Measurements from ENCODE around the gene NFILZ. TPM values are rescaled to one million over a fixed set of nuclear protein-coding genes. Genes with fewer than 3 reads are reported as not detected.
A peak's percentile ranks its signal among the peaks of the same experiment; 100 is the strongest.

NFILZ gene, protein sequence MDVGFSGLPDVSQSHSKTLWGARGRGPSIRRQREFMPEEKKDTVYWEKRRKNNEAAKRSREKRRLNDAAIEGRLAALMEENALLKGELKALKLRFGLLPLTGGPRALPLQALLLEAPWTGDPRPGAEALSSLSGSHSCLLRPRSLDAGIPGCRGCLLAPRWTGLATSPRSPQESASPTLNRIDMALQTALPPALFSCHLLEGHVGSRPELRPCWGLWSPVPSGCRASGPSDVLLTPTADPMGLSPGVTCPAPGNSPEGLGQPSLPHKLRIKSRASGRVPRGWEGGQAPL
- total RNA-seq (2021; ENCODE audit: unreplicated experiment) (not detected), Bru-seq, nascent RNA (percentile 8 among the genes with signal in this experiment), BruChase-seq, experiment 1, labeled RNA remaining after a 6-hour chase (not detected), BruChase-seq, experiment 2, labeled RNA remaining after a 2-hour chase (not detected)
- not detected in 2 replicates for polyA plus RNA-seq (2012)
- long read RNA-seq: 0 reads

DNA sequence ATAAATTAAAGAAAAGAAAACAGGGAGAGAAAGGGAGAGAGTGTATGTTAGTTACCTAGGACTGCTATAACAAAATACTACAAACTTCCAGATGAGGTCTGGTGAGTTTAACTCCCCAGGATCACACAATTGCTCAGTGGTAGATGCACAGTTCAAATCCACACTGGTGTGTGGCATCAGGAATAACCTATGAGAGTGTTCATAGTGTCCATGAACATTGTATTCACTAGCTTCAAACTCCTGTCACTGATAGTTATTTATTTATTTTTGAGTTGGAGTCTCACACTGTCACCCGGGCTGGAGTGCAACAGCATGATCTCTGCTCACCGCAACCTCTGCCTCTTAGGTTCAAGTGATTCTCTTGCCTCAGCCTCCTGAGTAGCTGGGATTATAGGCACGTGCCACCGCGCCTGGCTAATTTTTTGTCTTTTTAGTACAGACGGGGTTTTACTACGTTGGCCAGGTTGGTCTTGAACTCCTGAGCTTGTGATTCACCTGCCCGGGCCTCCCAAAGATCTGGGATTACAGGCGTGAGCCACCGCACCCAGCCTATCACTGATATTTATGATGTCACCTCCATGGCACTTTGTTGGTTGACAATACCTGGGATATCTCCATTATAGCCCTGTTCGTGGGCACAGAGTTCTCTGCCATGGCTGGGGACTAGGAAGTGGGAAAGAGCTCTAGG lies at the start of gene NFILZ:
NFILZ (plus strand) TSS at position 638 of the 688 bp plus-strand sequence. CDS start 46,133 bp downstream, outside the sequence.
- Histone ChIP-seq H3K36me3 (ENCODE audit: control insufficient read depth in 1 of 2, insufficient read depth in 2 of 2, low read length in 2 of 2) (no peaks in the 10 kb centered on the region), H3K4me2 (ENCODE audit: low read length) (no peak within 1 kb of the TSS), H3K27me3 (ENCODE audit: insufficient read depth, low read length) (no peaks in the 10 kb centered on the region), H3K9me3 (ENCODE audit: control insufficient read depth in 1 of 2, insufficient read depth in 1 of 2, low read depth in 1 of 2, low read length in 2 of 2) (no peaks in the 10 kb centered on the region), H3K4me3 (replicated peaks in 1 of 2; ENCODE audit: low read depth in 1 of 2, low read length in 2 of 2) (no peak within 1 kb of the TSS), H2AFZ (ENCODE audit: low read depth, low read length, poor library complexity, severe bottlenecking) (no peak within 1 kb of the TSS), H3K27ac (ENCODE audit: low read depth, low read length) (no peak within 1 kb of the TSS), H3K9me2 (ENCODE audit: insufficient read depth) (no peaks in the 10 kb centered on the region), H3K4me1 (ENCODE audit: control insufficient read depth in 1 of 2, insufficient read depth in 2 of 2, low read length in 2 of 2) (no peaks in the 10 kb centered on the region), H3K9ac (ENCODE audit: low read length) (no peak within 1 kb of the TSS), H3K79me2 (ENCODE audit: insufficient read depth, low read length) (no peaks in the 10 kb centered on the region), H4K20me1 (ENCODE audit: insufficient read depth) (no peaks in the 10 kb centered on the region)
- BruUV-seq (replicated peaks): no TSS peak
- ChIA-PET RAD21 (ENCODE audit: low non-redundant PET in 1 of 2, low total read pairs in 2 of 2, uncharacterized antibody in 2 of 2, unreplicated experiment in 2 of 2) (no interaction called here), CTCF (interaction anchor here (1.2 to 1.4 kb wide), 2 partner anchors 12 to 24 kb away, joined by 3 to 4 read pairs; no protein-coding TSS in a partner anchor), POLR2A (no interaction called here)
- DNase-seq (ENCODE audit: low read depth, low spot score) (no peak), ATAC-seq (no peak)
- intact Hi-C loops (cut with micrococcal nuclease): no loop called here
- TF ChIP-seq POLR2AphosphoS5 (IDR thresholded peaks at IDR 0.05; ENCODE audit: low read depth, low read length) (no peak), EGR1 (IDR thresholded peaks at IDR 0.05; ENCODE audit: low read depth) (no peak), SIN3A (IDR thresholded peaks at IDR 0.05; ENCODE audit: low read depth) (no peak), ZNF274 (IDR thresholded peaks at IDR 0.05; ENCODE audit: low read depth, low read length) (no peak), SP1 (IDR thresholded peaks at IDR 0.05; ENCODE audit: low read depth) (no peak), TCF7L2 (IDR thresholded peaks at IDR 0.05; ENCODE audit: borderline replicate concordance, extremely low read depth, insufficient read depth, insufficient read length) (no peak), RAD21 (IDR thresholded peaks at IDR 0.05; ENCODE audit: low read depth) (no peak), EZH2 (IDR thresholded peaks at IDR 0.05) (no peak), SRF (IDR thresholded peaks at IDR 0.05; ENCODE audit: low read depth) (no peak), CEBPB (IDR thresholded peaks at IDR 0.05; ENCODE audit: low read depth) (no peak), POLR2A (IDR thresholded peaks at IDR 0.05; ENCODE audit: borderline replicate concordance, extremely low read depth, insufficient read depth, insufficient read length) (no peak), YY1 (IDR thresholded peaks at IDR 0.05; ENCODE audit: extremely low read depth, insufficient replicate concordance, low read depth, low read length) (no peak), EZH2phosphoT487 (IDR thresholded peaks at IDR 0.05; ENCODE audit: borderline replicate concordance) (no peak)
- TF ChIP-seq, protein P1, sequence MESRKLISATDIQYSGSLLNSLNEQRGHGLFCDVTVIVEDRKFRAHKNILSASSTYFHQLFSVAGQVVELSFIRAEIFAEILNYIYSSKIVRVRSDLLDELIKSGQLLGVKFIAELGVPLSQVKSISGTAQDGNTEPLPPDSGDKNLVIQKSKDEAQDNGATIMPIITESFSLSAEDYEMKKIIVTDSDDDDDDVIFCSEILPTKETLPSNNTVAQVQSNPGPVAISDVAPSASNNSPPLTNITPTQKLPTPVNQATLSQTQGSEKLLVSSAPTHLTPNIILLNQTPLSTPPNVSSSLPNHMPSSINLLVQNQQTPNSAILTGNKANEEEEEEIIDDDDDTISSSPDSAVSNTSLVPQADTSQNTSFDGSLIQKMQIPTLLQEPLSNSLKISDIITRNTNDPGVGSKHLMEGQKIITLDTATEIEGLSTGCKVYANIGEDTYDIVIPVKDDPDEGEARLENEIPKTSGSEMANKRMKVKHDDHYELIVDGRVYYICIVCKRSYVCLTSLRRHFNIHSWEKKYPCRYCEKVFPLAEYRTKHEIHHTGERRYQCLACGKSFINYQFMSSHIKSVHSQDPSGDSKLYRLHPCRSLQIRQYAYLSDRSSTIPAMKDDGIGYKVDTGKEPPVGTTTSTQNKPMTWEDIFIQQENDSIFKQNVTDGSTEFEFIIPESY (IDR thresholded peaks at IDR 0.05; ENCODE audit: extremely low read depth, insufficient replicate concordance, low read length): no peak
- TF ChIP-seq, protein P2, sequence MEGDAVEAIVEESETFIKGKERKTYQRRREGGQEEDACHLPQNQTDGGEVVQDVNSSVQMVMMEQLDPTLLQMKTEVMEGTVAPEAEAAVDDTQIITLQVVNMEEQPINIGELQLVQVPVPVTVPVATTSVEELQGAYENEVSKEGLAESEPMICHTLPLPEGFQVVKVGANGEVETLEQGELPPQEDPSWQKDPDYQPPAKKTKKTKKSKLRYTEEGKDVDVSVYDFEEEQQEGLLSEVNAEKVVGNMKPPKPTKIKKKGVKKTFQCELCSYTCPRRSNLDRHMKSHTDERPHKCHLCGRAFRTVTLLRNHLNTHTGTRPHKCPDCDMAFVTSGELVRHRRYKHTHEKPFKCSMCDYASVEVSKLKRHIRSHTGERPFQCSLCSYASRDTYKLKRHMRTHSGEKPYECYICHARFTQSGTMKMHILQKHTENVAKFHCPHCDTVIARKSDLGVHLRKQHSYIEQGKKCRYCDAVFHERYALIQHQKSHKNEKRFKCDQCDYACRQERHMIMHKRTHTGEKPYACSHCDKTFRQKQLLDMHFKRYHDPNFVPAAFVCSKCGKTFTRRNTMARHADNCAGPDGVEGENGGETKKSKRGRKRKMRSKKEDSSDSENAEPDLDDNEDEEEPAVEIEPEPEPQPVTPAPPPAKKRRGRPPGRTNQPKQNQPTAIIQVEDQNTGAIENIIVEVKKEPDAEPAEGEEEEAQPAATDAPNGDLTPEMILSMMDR (IDR thresholded peaks at IDR 0.05 in 2 of 3, conservative IDR thresholded peaks at IDR 0.05 in 1 of 3; ENCODE audit: borderline replicate concordance in 1 of 3, insufficient read depth in 1 of 3, low read depth in 2 of 3, low read length in 2 of 3): no peak
- TF ChIP-seq, protein P3, sequence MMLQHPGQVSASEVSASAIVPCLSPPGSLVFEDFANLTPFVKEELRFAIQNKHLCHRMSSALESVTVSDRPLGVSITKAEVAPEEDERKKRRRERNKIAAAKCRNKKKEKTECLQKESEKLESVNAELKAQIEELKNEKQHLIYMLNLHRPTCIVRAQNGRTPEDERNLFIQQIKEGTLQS (IDR thresholded peaks at IDR 0.05): no peak
- TF ChIP-seq, protein P4, sequence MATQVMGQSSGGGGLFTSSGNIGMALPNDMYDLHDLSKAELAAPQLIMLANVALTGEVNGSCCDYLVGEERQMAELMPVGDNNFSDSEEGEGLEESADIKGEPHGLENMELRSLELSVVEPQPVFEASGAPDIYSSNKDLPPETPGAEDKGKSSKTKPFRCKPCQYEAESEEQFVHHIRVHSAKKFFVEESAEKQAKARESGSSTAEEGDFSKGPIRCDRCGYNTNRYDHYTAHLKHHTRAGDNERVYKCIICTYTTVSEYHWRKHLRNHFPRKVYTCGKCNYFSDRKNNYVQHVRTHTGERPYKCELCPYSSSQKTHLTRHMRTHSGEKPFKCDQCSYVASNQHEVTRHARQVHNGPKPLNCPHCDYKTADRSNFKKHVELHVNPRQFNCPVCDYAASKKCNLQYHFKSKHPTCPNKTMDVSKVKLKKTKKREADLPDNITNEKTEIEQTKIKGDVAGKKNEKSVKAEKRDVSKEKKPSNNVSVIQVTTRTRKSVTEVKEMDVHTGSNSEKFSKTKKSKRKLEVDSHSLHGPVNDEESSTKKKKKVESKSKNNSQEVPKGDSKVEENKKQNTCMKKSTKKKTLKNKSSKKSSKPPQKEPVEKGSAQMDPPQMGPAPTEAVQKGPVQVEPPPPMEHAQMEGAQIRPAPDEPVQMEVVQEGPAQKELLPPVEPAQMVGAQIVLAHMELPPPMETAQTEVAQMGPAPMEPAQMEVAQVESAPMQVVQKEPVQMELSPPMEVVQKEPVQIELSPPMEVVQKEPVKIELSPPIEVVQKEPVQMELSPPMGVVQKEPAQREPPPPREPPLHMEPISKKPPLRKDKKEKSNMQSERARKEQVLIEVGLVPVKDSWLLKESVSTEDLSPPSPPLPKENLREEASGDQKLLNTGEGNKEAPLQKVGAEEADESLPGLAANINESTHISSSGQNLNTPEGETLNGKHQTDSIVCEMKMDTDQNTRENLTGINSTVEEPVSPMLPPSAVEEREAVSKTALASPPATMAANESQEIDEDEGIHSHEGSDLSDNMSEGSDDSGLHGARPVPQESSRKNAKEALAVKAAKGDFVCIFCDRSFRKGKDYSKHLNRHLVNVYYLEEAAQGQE (IDR thresholded peaks at IDR 0.05; ENCODE audit: low read depth): no peak

Measured in HCT116 (cell line).